Sigmoid colon (tissue), 7 donors: Measurements from ENCODE around the gene SMIM29. TPM values are rescaled to one million over a fixed set of nuclear protein-coding genes. Genes with fewer than 3 reads are reported as not detected.
"Not testable (repeated sequence)": the region's sequence is repeated elsewhere in the genome, so short reads cannot be mapped to it uniquely, and the experiment has no call there.

ENCODE experiments used
- DNase-seq: peaks from one replicate; pipeline ENCODE4 v3.0.0-alpha.2; 2019
- H3K27ac ChIP-seq, 4 donors: fragments of 200-600 bp; sonication (generic); one replicate each; pipeline ENCODE4 v1.5.1; 2016 to 2019; ENCODE audit warnings: mild to moderate bottlenecking in 1 of 4
- H3K27me3 ChIP-seq, 3 donors: fragments of 200-600 bp; sonication (generic); one replicate each; pipeline ENCODE4 v1.5.1; 2019; ENCODE audit warnings: mild to moderate bottlenecking in 1 of 3
- H3K36me3 ChIP-seq, 4 donors: fragments of 200-600 bp; sonication (generic); one replicate each; pipeline ENCODE4 v1.5.1; 2016 to 2019
- H3K4me1 ChIP-seq, 4 donors: fragments of 200-600 bp; sonication (generic); one replicate each; pipeline ENCODE4 v1.5.1; 2017 to 2019
- H3K4me3 ChIP-seq, 4 donors: fragments of 200-600 bp; sonication (generic); one replicate each; pipeline ENCODE4 v1.5.1; 2017 to 2019; ENCODE audit warnings: mild to moderate bottlenecking in 2 of 4, moderate library complexity in 1 of 4
- H3K9me3 ChIP-seq, 4 donors: fragments of 200-600 bp in 3 of 4; sonication (generic) in 3 of 4; one replicate each; pipeline versions ENCODE4 v1.5.1 to v1.6.1; 2013 to 2019
- CTCF ChIP-seq, 4 experiments: fragments of 450-650 bp in 3 of 4; fragments of 200-600 bp in 1 of 4; IDR thresholded peaks; one replicate each; pipeline ENCODE4 v1.5.1; 2016 to 2019; ENCODE audit warnings: antibody characterized with exemption in 4 of 4, mild to moderate bottlenecking in 3 of 4, moderate library complexity in 2 of 4
- EP300 ChIP-seq, 4 donors: sonication (generic); formaldehyde crosslinking; IDR thresholded peaks; one replicate each; pipeline ENCODE4 v1.6.1; 2017; ENCODE audit warnings: antibody characterized with exemption in 4 of 4
- POLR2A ChIP-seq, 2 donors: fragments of 450-650 bp; IDR thresholded peaks; one replicate each; pipeline ENCODE4 v1.6.1; 2016; ENCODE audit warnings: antibody characterized with exemption in 2 of 2, mild to moderate bottlenecking in 2 of 2, moderate library complexity in 2 of 2
- POLR2AphosphoS5 ChIP-seq, 4 donors: sonication (generic); formaldehyde crosslinking; IDR thresholded peaks; one replicate each; pipeline ENCODE4 v1.6.1; 2017; ENCODE audit warnings: antibody characterized with exemption in 4 of 4
- WGBS, 2 donors: extraction: QIAGEN DNeasy Blood & Tissue Kit; methylation state at CpG; one replicate each; pipeline ENCODE4 v1.1.7; 2013; 5-methylcytosine and 5-hydroxymethylcytosine counted together
- intact Hi-C: fragments of 100-400 bp; cut with DNase I; formaldehyde crosslinking; loops from one replicate; pipeline ENCODE4 v1.15.1; 2023
- polyA plus RNA-seq, 3 donors: library from polyadenylated mRNA; stranded (reverse); fragments of 200-250 nt; gene quantifications; one replicate each; pipeline ENCODE4 v1.2.3, GENCODE V29; 2013
- total RNA-seq, 4 donors: library from RNA; depleted of rRNA; stranded (reverse); fragments of >200 nt; gene quantifications; one replicate each; pipeline ENCODE4 v1.1.0, GENCODE V29; 2016
- donor health status: healthy with polysubstance abuse.
- donor health status: Bipolar disorder and iron deficiency.
- donor health status: healthy.

The SMIM29 gene
- total and polyA plus RNA-seq, 7 donors = 16.8 to 39.0 (median 23.7) TPM

- no peak for TF ChIP-seq POLR2A (IDR thresholded peaks at IDR 0.05)
- TF ChIP-seq POLR2AphosphoS5 (IDR thresholded peaks at IDR 0.05) = no peak
- TF ChIP-seq CTCF (IDR thresholded peaks at IDR 0.05) = no peak
- no peak for TF ChIP-seq EP300 (IDR thresholded peaks at IDR 0.05)
- Histone ChIP-seq H3K4me3 (no peak overlapping the region), H3K27ac (no peak overlapping the region), H3K27me3 (no peaks in the 10 kb centered on the region), H3K9me3 (no peaks in the 10 kb centered on the region), H3K36me3 (no peaks in the 10 kb centered on the region), H3K4me1 (no peaks in the 10 kb centered on the region)
- WGBS, 2 donors = 52 to 92% methylated on average over 2 of the region's 2 CpGs
- intact Hi-C loops = no loop called here
- DNase-seq = no peak
Observed at GRCh38 chr6:34267746-34268145, 18.9 kb upstream of the SMIM29 start.

- intact Hi-C loops, H3K9me3 ChIP-seq, H3K27ac ChIP-seq, DNase-seq, H3K36me3 ChIP-seq, H3K4me3 ChIP-seq, H3K4me1 ChIP-seq, H3K27me3 ChIP-seq: not testable (repeated sequence)
- WGBS, 2 donors = 89 to 94% methylated on average over 23 of the region's 23 CpGs
Observed at GRCh38 chr6:34263484-34263883, 14.7 kb upstream of the SMIM29 start.

- TF ChIP-seq EP300 (IDR thresholded peaks at IDR 0.05) = no peak
- TF ChIP-seq POLR2A (IDR thresholded peaks at IDR 0.05) = no peak
- no peak for TF ChIP-seq POLR2AphosphoS5 (IDR thresholded peaks at IDR 0.05)
- no peak for TF ChIP-seq CTCF (IDR thresholded peaks at IDR 0.05)
- Histone ChIP-seq H3K4me3 (no peak overlapping the region), H3K36me3 (no peaks in the 10 kb centered on the region), H3K27ac (no peak overlapping the region), H3K9me3 (no peaks in the 10 kb centered on the region), H3K4me1 (no peaks in the 10 kb centered on the region), H3K27me3 (no peaks in the 10 kb centered on the region)
- DNase-seq = no peak
- 62 to 85% methylated on average over 17 of the region's 17 CpGs for WGBS, 2 donors
- intact Hi-C loops = no loop called here
Observed at GRCh38 chr6:34260576-34261267, 11.9 kb upstream of the SMIM29 start.

- no peak for DNase-seq
- H3K36me3 ChIP-seq = no peaks in the 10 kb centered on the region
- intact Hi-C loops = no loop called here
- H3K27ac ChIP-seq = no peak overlapping the region
- TF ChIP-seq EP300 (IDR thresholded peaks at IDR 0.05) (no peak), CTCF (IDR thresholded peaks at IDR 0.05) (no peak)
- H3K4me1 ChIP-seq = no peaks in the 10 kb centered on the region
- H3K9me3 ChIP-seq = no peaks in the 10 kb centered on the region
- WGBS, 2 donors = 93 to 95% methylated on average over 6 of the region's 6 CpGs
- H3K27me3 ChIP-seq = no peaks in the 10 kb centered on the region
- no peak overlapping the region for H3K4me3 ChIP-seq
Observed at GRCh38 chr6:34259529-34260069, 10.8 kb upstream of the SMIM29 start.

- H3K9me3 ChIP-seq, H3K4me3 ChIP-seq, DNase-seq, H3K27ac ChIP-seq, H3K27me3 ChIP-seq, intact Hi-C loops, H3K36me3 ChIP-seq: not testable (repeated sequence)
- WGBS, 2 donors = 4 to 23% methylated on average over 2 of the region's 2 CpGs
- peaks cover 0 to 19% (median 14%) of the 10 kb centered on the region in 4 donors for H3K4me1 ChIP-seq
Observed at GRCh38 chr6:34252395-34252794, 3.6 kb upstream of the SMIM29 start.
